GM10266 (cell line): ENCODE data around the gene MTHFD1L.

Source experiments
- DNase-seq: peaks from one replicate; pipeline ENCODE4 v3.0.0; 2012; ENCODE audit errors: extremely low spot score
- TF ChIP-seq, protein P1 (sequence below): IDR thresholded peaks from 2 replicates; pipeline ENCODE4 v1.5.1; 2012; ENCODE audit warnings: mild to moderate bottlenecking, low read depth; ENCODE audit not compliant: control insufficient read depth, insufficient read depth; ENCODE audit errors: missing control alignments

Gene MTHFD1L

DNA sequence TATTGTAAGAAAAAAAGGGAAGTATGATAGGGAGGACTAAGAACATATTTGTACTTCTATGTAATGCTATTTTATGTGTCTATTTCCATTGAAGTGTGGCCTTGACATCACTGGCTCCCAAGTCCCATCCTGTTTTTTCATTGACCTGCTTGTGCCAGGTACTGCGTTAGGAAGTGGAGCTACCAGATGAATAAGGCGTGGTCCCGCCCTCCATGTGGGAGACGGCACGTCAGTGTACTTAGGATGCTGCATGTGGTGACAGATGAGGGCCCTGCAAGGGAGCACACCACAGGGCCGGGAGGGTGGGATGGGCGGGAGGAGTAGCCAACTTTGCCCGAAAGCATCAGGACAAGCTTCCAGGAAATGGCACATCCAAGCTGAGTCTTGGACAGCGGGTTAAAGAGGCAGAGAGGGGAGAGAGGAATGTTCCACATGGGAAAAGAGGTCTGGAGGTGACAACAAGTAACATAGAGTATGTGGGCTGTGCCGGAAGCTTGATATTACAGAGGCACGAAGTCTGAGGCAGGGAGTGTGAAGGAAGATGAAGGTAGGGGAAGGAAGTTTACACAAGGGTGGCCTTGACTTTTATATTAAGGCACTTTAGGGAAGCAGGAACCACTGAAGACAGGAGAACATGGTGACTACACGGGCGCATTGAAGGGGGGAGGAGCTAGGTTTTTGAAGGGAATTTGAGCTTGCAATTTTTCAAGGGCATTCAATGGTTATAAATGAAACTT, 140.6 kb downstream of the MTHFD1L start:
- TF ChIP-seq, protein P1, sequence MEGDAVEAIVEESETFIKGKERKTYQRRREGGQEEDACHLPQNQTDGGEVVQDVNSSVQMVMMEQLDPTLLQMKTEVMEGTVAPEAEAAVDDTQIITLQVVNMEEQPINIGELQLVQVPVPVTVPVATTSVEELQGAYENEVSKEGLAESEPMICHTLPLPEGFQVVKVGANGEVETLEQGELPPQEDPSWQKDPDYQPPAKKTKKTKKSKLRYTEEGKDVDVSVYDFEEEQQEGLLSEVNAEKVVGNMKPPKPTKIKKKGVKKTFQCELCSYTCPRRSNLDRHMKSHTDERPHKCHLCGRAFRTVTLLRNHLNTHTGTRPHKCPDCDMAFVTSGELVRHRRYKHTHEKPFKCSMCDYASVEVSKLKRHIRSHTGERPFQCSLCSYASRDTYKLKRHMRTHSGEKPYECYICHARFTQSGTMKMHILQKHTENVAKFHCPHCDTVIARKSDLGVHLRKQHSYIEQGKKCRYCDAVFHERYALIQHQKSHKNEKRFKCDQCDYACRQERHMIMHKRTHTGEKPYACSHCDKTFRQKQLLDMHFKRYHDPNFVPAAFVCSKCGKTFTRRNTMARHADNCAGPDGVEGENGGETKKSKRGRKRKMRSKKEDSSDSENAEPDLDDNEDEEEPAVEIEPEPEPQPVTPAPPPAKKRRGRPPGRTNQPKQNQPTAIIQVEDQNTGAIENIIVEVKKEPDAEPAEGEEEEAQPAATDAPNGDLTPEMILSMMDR = no peak
- DNase-seq = no peak

GRCh38 chr6:151007076-151007475, 141.6 kb downstream of the MTHFD1L start:
- TF ChIP-seq, protein P1 = no peak
- no peak for DNase-seq

- TF ChIP-seq, protein P1 = no peak
- no peak for DNase-seq
Observed at GRCh38 chr6:151007922-151008321, 142.4 kb downstream of the MTHFD1L start.

DNA sequence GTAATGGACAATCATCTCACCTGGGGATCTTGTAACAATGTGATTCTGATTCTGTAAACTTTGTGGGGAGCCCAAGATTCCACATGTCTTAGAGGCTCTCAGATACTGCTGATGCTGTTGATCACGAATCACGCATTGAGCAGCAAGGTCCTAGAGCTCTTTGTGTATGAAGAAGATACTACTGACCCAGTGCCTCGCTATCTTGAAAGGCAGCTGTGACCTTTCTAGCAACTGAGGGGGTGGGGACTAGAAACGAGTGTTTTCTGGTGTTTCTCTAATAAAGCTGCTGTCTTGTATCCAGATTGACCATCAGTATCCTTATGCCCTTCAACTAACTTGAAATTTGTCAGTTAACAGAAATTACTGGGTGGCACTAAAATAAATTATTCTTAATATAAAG, 142.9 kb downstream of the MTHFD1L start:
- no peak for DNase-seq
- TF ChIP-seq, protein P1 = no peak

DNA sequence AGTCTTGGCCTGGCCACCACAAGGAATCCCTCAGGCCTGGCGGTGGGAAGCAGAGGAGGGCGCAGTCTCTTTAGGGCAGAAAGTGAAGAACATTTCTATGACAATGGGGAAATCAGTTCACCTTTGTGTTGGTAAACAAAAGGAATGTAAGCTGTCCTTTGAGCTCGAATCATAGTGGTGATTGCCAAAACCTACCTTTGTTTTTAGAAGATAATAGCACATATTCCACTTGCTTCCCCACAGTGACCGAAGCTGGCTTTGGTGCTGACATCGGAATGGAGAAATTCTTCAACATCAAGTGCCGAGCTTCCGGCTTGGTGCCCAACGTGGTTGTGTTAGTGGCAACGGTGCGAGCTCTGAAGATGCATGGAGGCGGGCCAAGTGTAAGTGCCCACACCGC, 144.1 kb downstream of the MTHFD1L start:
- no peak for DNase-seq
- TF ChIP-seq, protein P1 = no peak

GRCh38 chr6:151010071-151010470, 144.6 kb downstream of the MTHFD1L start:
- TF ChIP-seq, protein P1 = no peak
- no peak for DNase-seq

DNA sequence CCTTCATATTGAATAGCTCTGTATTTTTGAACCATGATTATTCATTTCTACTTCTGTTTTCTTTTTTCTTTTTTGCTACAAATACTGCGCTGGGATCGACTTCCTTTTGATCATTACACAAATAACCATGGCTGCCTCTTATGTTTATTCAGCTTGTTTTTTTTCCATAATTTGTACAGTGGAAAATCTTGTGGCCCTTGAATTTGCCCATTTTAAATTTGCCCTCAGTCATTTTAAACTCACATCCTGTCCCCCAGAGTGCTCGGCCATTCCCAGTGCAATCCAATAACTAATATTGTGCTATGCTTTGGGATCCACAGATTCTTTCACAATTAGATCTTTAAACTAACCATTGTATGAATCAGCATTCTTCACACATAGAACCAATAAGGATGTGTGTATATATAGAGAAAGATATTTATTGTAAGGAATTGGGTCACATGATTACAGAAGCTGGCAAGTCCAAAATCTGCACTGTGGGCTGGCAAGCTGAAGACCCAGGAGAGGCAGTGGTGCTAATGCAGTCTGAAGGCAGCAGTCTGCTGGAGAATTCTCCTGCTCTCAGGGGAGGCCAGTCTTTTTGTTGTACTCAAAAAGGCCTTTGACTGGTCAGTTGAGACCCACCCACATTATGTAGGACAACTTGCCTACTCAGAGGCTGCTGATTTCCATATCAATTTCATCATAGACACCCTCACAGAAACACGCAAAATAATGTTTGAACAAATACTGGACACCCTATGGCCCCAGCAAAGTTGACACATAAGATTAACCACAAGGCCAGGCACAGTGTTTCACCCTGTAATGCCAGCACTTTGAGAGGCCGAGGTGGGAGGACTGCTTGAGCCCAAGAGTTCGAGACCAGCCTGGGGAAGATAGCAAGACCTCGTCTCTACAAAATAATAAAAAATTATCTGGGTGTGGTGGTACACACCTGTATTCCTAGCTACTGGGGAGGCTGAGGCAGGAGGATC, 147.1 kb downstream of the MTHFD1L start:
- no peak for DNase-seq

More for the DNA sequence above, 147.1 kb downstream of the MTHFD1L start:
- TF ChIP-seq, protein P1 = no peak
